Activated CD4-positive, alpha-beta T cell treated with anti-CD3 and anti-CD28 coated beads, Interleukin-2, amount 50 U/mL, for 24 hours (primary cell): ENCODE measurements around the gene CCR5.
"Not testable (repeated sequence)": the region's sequence is repeated elsewhere in the genome, so short reads cannot be mapped to it uniquely, and the experiment has no call there.

ENCODE experiments used
- DNase-seq, 2 donors: peaks; one replicate each; pipeline ENCODE4 v3.0.0-alpha.2; 2020; ENCODE audit warnings: low read depth in 1 of 2, low spot score in 1 of 2

CCR5 gene

GRCh38 chr3:46370839-46371518 lies at the start of gene CCR5:
CCR5 (plus strand) TSS chr3:46370946; CDS start chr3:46372903, 1,957 bp downstream.
- DNase-seq: no peak

GRCh38 chr3:46321461-46322104 lies 49.2 kb upstream of the CCR5 start:
- no peak for DNase-seq

DNA sequence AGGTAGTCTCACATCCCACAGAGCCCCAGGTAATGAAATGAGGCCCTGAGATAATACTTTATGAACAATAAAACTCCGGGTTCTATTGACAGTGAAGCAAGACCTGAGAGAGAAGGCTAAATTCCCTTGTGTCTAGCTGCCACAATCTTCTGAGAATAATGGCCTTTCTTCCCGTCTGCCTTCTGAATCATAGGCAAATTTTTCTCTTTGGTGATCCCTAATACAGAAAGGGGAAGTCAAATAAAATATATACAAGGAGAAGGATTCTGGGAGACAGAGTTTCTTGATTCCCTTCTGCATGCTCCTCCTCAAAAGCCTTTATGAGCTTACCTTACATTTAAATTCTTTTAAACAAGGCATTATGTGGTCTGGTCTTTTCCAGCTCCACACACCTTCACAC lies 46.7 kb upstream of the CCR5 start:
- no peak for DNase-seq

DNA sequence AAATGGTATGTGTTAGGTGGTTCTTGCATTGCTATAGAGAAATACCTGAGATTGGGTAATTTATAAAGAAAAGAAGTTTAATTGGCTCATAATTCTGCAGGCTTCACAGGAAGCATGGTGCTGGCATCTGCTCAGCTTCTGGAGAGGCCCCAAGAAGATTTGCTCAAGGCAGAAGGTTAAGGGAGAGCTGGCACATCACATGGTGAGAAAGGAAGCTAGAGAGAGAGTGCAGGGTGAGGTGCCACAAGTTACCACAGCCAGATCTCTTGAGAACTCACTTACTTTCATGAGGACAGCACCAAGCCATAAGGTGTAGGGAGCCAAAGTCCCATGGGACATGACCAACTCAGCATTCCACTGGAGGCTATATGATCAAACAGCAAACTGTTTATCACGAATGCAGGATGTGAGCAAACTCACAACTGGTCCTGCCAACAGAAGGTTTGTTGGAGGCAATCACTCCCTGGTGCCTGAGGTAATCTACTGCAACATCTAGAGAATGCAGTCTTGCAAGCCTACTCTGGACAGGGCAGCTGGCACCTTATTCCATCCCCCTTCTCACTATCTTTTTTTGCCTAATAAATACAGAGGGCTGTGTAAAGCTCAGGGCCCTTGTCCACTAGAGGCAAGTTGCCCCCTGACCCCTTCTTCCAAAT lies 45.0 kb upstream of the CCR5 start:
- DNase-seq: no peak

DNA sequence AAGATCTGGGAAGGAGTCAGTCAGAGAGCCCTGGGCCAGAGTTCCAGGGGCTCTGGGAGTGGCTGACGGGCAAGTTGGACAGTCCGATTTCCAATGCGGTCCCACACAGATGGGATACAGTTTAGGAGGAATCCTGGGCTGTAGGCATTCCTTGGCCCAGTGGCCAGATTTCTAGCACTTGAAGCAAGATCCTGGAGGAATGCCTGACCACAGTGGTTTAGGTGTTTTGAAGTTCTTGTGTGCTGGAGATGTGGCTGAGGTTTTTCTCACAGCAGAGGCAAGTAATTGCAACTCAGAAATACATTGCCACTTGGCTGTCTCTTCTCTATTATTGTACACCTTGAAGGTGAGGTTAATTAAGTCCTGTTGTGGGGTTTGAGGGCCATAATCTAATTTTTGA lies 40.1 kb upstream of the CCR5 start:
- not testable (repeated sequence) for DNase-seq

GRCh38 chr3:46334741-46335478 lies 35.8 kb upstream of the CCR5 start:
- no peak for DNase-seq

DNA sequence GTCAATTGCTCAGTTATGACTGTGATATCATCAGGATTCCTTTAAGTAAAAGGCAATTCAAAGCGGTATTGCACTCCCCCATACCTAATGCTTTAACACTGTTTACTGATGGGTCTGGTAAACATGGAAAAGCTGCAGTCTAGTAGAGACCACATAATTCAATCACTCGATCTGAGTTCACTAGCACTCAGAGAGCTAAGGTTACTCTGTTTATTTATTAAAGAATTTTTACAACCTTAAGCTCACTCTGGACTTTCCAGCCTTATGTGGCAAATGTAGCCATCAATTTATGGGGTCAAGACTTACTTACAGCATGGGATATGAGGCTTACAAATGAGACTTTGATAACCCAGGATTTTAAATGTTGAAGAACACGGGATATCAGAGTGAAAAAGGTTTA lies 35.2 kb upstream of the CCR5 start:
- DNase-seq: no peak

- DNase-seq: no peak
Measured at GRCh38 chr3:46337911-46338310, 32.8 kb upstream of the CCR5 start.

- no peak for DNase-seq
Measured at GRCh38 chr3:46338840-46339239, 31.9 kb upstream of the CCR5 start.

- DNase-seq: no peak
Measured at GRCh38 chr3:46344476-46344875, 26.3 kb upstream of the CCR5 start.

GRCh38 chr3:46348823-46349482 lies 21.8 kb upstream of the CCR5 start:
- DNase-seq: no peak

- DNase-seq: no peak
Measured at GRCh38 chr3:46349484-46350261, 21.1 kb upstream of the CCR5 start.

- DNase-seq: no peak
Measured at GRCh38 chr3:46350262-46350565, 20.5 kb upstream of the CCR5 start.

- no peak for DNase-seq
Measured at GRCh38 chr3:46351646-46352045, 19.1 kb upstream of the CCR5 start.

GRCh38 chr3:46353090-46353489 lies 17.7 kb upstream of the CCR5 start:
- no peak for DNase-seq

- peak in 1 of 2 donors; percentile 25 for DNase-seq
Measured at GRCh38 chr3:46353647-46354410, 16.9 kb upstream of the CCR5 start, which contains the start of gene CCR2. CCR2 (plus strand) TSS chr3:46354111; CDS start chr3:46357528, 3,417 bp downstream.

- DNase-seq: no peak
Measured at GRCh38 chr3:46354478-46354877, 16.3 kb upstream of the CCR5 start.

- DNase-seq: no peak
Measured at GRCh38 chr3:46354984-46355383, 15.8 kb upstream of the CCR5 start.

DNA sequence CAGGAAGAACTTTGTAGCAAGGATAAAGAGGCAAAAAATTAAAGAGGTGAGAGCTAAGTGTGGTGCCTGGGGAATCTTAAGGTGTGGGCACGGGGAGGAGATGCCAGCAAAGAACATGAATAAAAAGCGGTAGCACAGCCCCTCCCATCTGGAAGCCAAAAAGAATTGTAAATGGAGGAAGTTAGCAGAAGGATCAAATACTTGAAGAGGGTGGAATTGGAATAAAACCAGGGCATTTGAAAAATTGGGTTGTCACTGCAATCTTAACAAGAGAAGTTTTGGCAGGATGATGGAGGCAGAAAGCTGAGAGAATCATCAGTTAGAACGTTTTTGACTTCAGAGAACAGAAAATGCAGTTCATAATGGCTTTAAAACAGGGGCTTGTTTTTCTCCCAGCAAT lies 14.5 kb upstream of the CCR5 start:
- DNase-seq: no peak

DNA sequence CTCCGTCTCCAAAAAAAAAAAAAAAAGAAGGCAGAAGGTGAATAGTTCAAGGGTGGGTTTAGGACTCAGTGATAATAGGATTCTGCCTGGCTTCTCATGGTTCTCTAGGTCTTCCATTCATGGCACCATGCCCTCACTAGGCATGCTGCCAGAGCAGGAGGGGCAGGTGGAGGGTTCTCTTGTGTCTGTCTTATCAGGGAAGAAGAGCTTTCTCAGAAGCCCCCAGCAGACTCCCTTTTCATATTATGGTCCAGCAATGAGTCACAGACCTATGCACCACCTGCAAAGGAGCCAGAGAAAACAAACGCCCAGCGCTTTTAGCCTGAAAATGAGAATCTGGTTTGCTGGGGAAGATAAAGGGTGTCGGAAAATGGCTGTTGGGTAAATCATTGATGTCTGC lies 13.8 kb upstream of the CCR5 start:
- DNase-seq: no peak
